Activated CD8-positive, alpha-beta memory T cell treated with anti-CD3 and anti-CD28 coated beads, Interleukin-2, amount 10 ng/mL, durations not matched to agents 7 days and 5 days (primary cell): Measurements from ENCODE around the gene ATG5. TPM values are rescaled to one million over a fixed set of nuclear protein-coding genes. Genes with fewer than 3 reads are reported as not detected.

Experiments used
- ATAC-seq: fragments of 150-1000 bp; cut with Tn5 transposase; one replicate; pipeline ENCODE4 v1.10.0; 2021; ENCODE audit warnings: moderate library complexity
- CTCF ChIA-PET: fragments of 350-600 bp; sonication (Branson Sonifier 250); formaldehyde crosslinking; loops from one replicate; lab custom pipeline; 2021; ENCODE audit warnings: antibody characterized with exemption; lab: Charles Lee
- DNase-seq: peaks from one replicate; pipeline ENCODE4 v3.0.0-alpha.2; 2020
- H3K27ac Mint-ChIP-seq: one replicate; pipeline ENCODE4 v1.8.0; 2021; ENCODE audit warnings: mild to moderate bottlenecking, mixed read lengths
- H3K27me3 Mint-ChIP-seq: one replicate; pipeline ENCODE4 v1.8.0; 2021; ENCODE audit warnings: mixed read lengths
- H3K36me3 Mint-ChIP-seq: one replicate; pipeline ENCODE4 v1.8.0; 2021; ENCODE audit warnings: mild to moderate bottlenecking, mixed read lengths
- H3K4me1 Mint-ChIP-seq: one replicate; pipeline ENCODE4 v1.8.0; 2021; ENCODE audit warnings: mixed read lengths
- H3K4me3 Mint-ChIP-seq: one replicate; pipeline ENCODE4 v1.8.0; 2021; ENCODE audit warnings: mild to moderate bottlenecking, moderate library complexity, mixed read lengths
- H3K9me3 Mint-ChIP-seq: one replicate; pipeline ENCODE4 v1.8.0; 2022; ENCODE audit warnings: low read depth, mixed read lengths
- total RNA-seq, 2 experiments: library from RNA; stranded (reverse); gene quantifications; one replicate each; pipeline ENCODE4 v1.2.3, GENCODE V29; 2021

The ATG5 gene
- total RNA-seq, 2 experiments from 2014 or later, result 42.6 to 43.0 TPM

GRCh38 chr6:106178900-106179299 lies 146.7 kb downstream of the ATG5 start:
- Mint-ChIP-seq H3K4me1 (peaks cover 34% of the 10 kb centered on the region), H3K27me3 (no peaks in the 10 kb centered on the region), H3K9me3 (no peaks in the 10 kb centered on the region), H3K4me3 (no peak overlapping the region), H3K27ac (peak overlapping the region; percentile 17), H3K36me3 (peaks cover 27% of the 10 kb centered on the region)
- CTCF ChIA-PET, result interaction anchor here (1.0 kb wide), 1 partner anchor 44 kb away, joined by 3 read pairs; no protein-coding TSS in a partner anchor
- DNase-seq (no peak), ATAC-seq (no peak)

GRCh38 chr6:106177786-106178185 lies 147.8 kb downstream of the ATG5 start:
- Mint-ChIP-seq H3K27me3 (no peaks in the 10 kb centered on the region), H3K36me3 (peaks cover 22% of the 10 kb centered on the region), H3K27ac (no peak overlapping the region), H3K4me1 (peaks cover 33% of the 10 kb centered on the region), H3K4me3 (no peak overlapping the region), H3K9me3 (no peaks in the 10 kb centered on the region)
- DNase-seq, result no peak
- CTCF ChIA-PET, result interaction anchor here (1.4 to 1.5 kb wide), 2 partner anchors 9 to 45 kb away, joined by 3 to 8 read pairs; no protein-coding TSS in a partner anchor
- no peak for ATAC-seq

GRCh38 chr6:106173124-106173879 lies 152.3 kb downstream of the ATG5 start:
- H3K27ac Mint-ChIP-seq, result peak overlapping the region; percentile 62
- H3K4me1 Mint-ChIP-seq, result peaks cover 41% of the 10 kb centered on the region
- CTCF ChIA-PET, result interaction anchor here (0.8 to 2.9 kb wide), 7 partner anchors 9 to 50 kb away, joined by 3 to 12 read pairs (median 4); no protein-coding TSS in a partner anchor
- H3K4me3 Mint-ChIP-seq, result no peak overlapping the region
- H3K36me3 Mint-ChIP-seq, result peaks cover 34% of the 10 kb centered on the region
- H3K27me3 Mint-ChIP-seq, result no peaks in the 10 kb centered on the region
- ATAC-seq, result peak; percentile 75
- no peaks in the 10 kb centered on the region for H3K9me3 Mint-ChIP-seq
- no peak for DNase-seq

GRCh38 chr6:106170030-106170791 lies 155.3 kb downstream of the ATG5 start:
- no peaks in the 10 kb centered on the region for H3K27me3 Mint-ChIP-seq
- no peak overlapping the region for H3K4me3 Mint-ChIP-seq
- no peaks in the 10 kb centered on the region for H3K9me3 Mint-ChIP-seq
- peaks cover 64% of the 10 kb centered on the region for H3K4me1 Mint-ChIP-seq
- CTCF ChIA-PET, result no interaction called here
- no peak for ATAC-seq
- no peak for DNase-seq
- peaks cover 30% of the 10 kb centered on the region for H3K36me3 Mint-ChIP-seq
- peak overlapping the region; percentile 1 for H3K27ac Mint-ChIP-seq

- Mint-ChIP-seq H3K27ac (no peak overlapping the region), H3K4me3 (no peak overlapping the region), H3K4me1 (peaks cover 71% of the 10 kb centered on the region), H3K9me3 (no peaks in the 10 kb centered on the region), H3K36me3 (peaks cover 29% of the 10 kb centered on the region), H3K27me3 (no peaks in the 10 kb centered on the region)
- ATAC-seq, result no peak
- DNase-seq, result no peak
- CTCF ChIA-PET, result interaction anchor here (1.1 kb wide), 1 partner anchor 40 kb away, joined by 4 read pairs; no protein-coding TSS in a partner anchor
Observed at GRCh38 chr6:106169517-106169916, 156.0 kb downstream of the ATG5 start.

- Mint-ChIP-seq H3K27ac (peak overlapping the region; percentile 89), H3K36me3 (peaks cover 30% of the 10 kb centered on the region), H3K9me3 (no peaks in the 10 kb centered on the region), H3K4me1 (peaks cover 76% of the 10 kb centered on the region), H3K4me3 (no peak overlapping the region), H3K27me3 (no peaks in the 10 kb centered on the region)
- CTCF ChIA-PET, result interaction anchor here (0.5 to 1.9 kb wide), 4 partner anchors 28 to 39 kb away, joined by 3 to 7 read pairs (median 4); no protein-coding TSS in a partner anchor
- DNase-seq (no peak), ATAC-seq (no peak)
Observed at GRCh38 chr6:106168097-106168888, 157.3 kb downstream of the ATG5 start.

- no peak for DNase-seq
- Mint-ChIP-seq H3K27ac (peak overlapping the region; percentile 89), H3K27me3 (no peaks in the 10 kb centered on the region), H3K36me3 (peaks cover 28% of the 10 kb centered on the region), H3K9me3 (no peaks in the 10 kb centered on the region), H3K4me3 (peak overlapping the region; percentile 21), H3K4me1 (peaks cover 78% of the 10 kb centered on the region)
- CTCF ChIA-PET, result interaction anchor here (0.5 to 1.9 kb wide), 4 partner anchors 15 to 50 kb away, joined by 3 to 7 read pairs (median 4); no protein-coding TSS in a partner anchor
- no peak for ATAC-seq
Observed at GRCh38 chr6:106167096-106167814, 158.3 kb downstream of the ATG5 start.

GRCh38 chr6:106165885-106166485 lies 159.6 kb downstream of the ATG5 start:
- DNase-seq (no peak), ATAC-seq (no peak)
- CTCF ChIA-PET, result interaction anchor here (0.9 to 5.5 kb wide), 7 partner anchors 18 to 56 kb away, joined by 3 to 46 read pairs (median 5); no protein-coding TSS in a partner anchor
- H3K36me3 Mint-ChIP-seq, result peaks cover 25% of the 10 kb centered on the region
- no peaks in the 10 kb centered on the region for H3K27me3 Mint-ChIP-seq
- peak overlapping the region; percentile 99 for H3K27ac Mint-ChIP-seq
- H3K9me3 Mint-ChIP-seq, result no peaks in the 10 kb centered on the region
- H3K4me3 Mint-ChIP-seq, result no peak overlapping the region
- peaks cover 87% of the 10 kb centered on the region for H3K4me1 Mint-ChIP-seq

GRCh38 chr6:106163966-106164877 lies 161.3 kb downstream of the ATG5 start:
- ATAC-seq, result peak; percentile 79
- CTCF ChIA-PET, result interaction anchor here (0.7 to 5.5 kb wide), 24 partner anchors 9 to 733 kb away, joined by 3 to 46 read pairs (median 4); partner anchors contain the start of gene ATG5
- peaks cover 16% of the 10 kb centered on the region for H3K36me3 Mint-ChIP-seq
- H3K9me3 Mint-ChIP-seq, result no peaks in the 10 kb centered on the region
- peak overlapping the region; percentile 72 for H3K4me3 Mint-ChIP-seq
- no peaks in the 10 kb centered on the region for H3K27me3 Mint-ChIP-seq
- peak; percentile 92 for DNase-seq
- H3K27ac Mint-ChIP-seq, result peak overlapping the region; percentile 99
- peaks cover 87% of the 10 kb centered on the region for H3K4me1 Mint-ChIP-seq

- ATAC-seq, result peak; percentile 62
- H3K4me1 Mint-ChIP-seq, result peaks cover 84% of the 10 kb centered on the region
- no peaks in the 10 kb centered on the region for H3K27me3 Mint-ChIP-seq
- CTCF ChIA-PET, result interaction anchor here (0.7 to 5.5 kb wide), 24 partner anchors 9 to 732 kb away, joined by 3 to 46 read pairs (median 4); partner anchors contain the start of gene ATG5
- DNase-seq, result peak; percentile 87
- H3K9me3 Mint-ChIP-seq, result no peaks in the 10 kb centered on the region
- H3K36me3 Mint-ChIP-seq, result peaks cover 13% of the 10 kb centered on the region
- H3K4me3 Mint-ChIP-seq, result peak overlapping the region; percentile 72
- H3K27ac Mint-ChIP-seq, result peak overlapping the region; percentile 99
Observed at GRCh38 chr6:106163446-106163965, 162.1 kb downstream of the ATG5 start.

GRCh38 chr6:106162921-106163320 lies 162.6 kb downstream of the ATG5 start:
- ATAC-seq, result no peak
- Mint-ChIP-seq H3K4me1 (peaks cover 78% of the 10 kb centered on the region), H3K27me3 (no peaks in the 10 kb centered on the region), H3K9me3 (no peaks in the 10 kb centered on the region), H3K4me3 (peak overlapping the region; percentile 72), H3K36me3 (peaks cover 8% of the 10 kb centered on the region), H3K27ac (peak overlapping the region; percentile 99)
- CTCF ChIA-PET, result interaction anchor here (0.5 to 5.5 kb wide), 19 partner anchors 10 to 1846 kb away, joined by 3 to 46 read pairs (median 5); no protein-coding TSS in a partner anchor
- DNase-seq, result no peak
